Type B pancreatic cell (in vitro differentiated cells): ENCODE data around the gene IGSF3. TPM values are rescaled to one million over a fixed set of nuclear protein-coding genes. Genes with fewer than 3 reads are reported as not detected.
A peak's percentile ranks its signal among the peaks of the same experiment; 100 is the strongest.
"Not testable (repeated sequence)": the region's sequence is repeated elsewhere in the genome, so short reads cannot be mapped to it uniquely, and the experiment has no call there.

Source experiments
- DNase-seq: peaks from one replicate; pipeline ENCODE4 v3.0.0; 2021; ENCODE audit warnings: mixed read lengths; ENCODE audit not compliant: unreplicated experiment; ENCODE audit errors: extremely low spot score
- H3K27ac Mint-ChIP-seq: 2 replicates; pipeline ENCODE4 v1.8.0; 2021; ENCODE audit warnings: mild to moderate bottlenecking, mixed read lengths
- H3K27me3 Mint-ChIP-seq: 2 replicates; pipeline ENCODE4 v1.8.0; 2021; ENCODE audit warnings: mixed read lengths
- H3K36me3 Mint-ChIP-seq: 2 replicates; pipeline ENCODE4 v1.8.0; 2021; ENCODE audit warnings: mixed read lengths
- H3K4me1 Mint-ChIP-seq: one replicate; pipeline ENCODE4 v1.8.0; 2021; ENCODE audit warnings: mixed read lengths; ENCODE audit not compliant: unreplicated experiment
- H3K4me3 Mint-ChIP-seq: 2 replicates; pipeline ENCODE4 v1.8.0; 2021; ENCODE audit warnings: mild to moderate bottlenecking, mixed read lengths
- H3K9me3 Mint-ChIP-seq: 2 replicates; pipeline ENCODE4 v1.8.0; 2021; ENCODE audit warnings: mixed read lengths
- total RNA-seq: library from RNA; stranded (reverse); gene quantifications from 2 replicates; pipeline ENCODE4 v1.2.1, GENCODE V29; 2021; ENCODE audit warnings: low replicate concordance
- TF ChIP-seq, protein P1 (sequence below): fragments of 200-600 bp; sonication (generic); conservative IDR thresholded peaks from 2 replicates; pipeline ENCODE4 v1.5.0; 2021; ENCODE audit warnings: antibody characterized with exemption, mild to moderate bottlenecking

Gene IGSF3
- total RNA-seq, 1 donor from 2014 or later, result 42.9 TPM

DNA sequence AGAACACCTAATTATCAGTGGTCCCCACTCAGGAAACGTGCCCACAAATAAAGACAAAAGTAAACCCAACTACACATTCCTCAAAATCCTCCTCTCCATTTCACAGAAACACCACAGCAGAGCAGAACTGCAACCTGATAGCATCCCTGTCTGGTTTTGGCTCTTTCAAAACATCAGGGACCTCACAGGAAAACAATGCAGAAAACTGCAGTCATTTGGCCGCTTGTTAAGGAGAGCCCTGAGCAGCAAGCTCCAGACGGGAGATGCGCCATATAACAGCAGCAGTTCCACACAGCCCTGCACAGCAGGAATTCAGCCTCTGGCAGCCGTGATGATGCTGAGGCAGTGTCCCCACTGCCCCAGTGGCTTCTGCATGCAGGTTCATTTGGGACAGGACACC is 23.4 kb downstream of the IGSF3 start:
- peak overlapping the region; percentile 90 for H3K27ac Mint-ChIP-seq
- peak overlapping the region; percentile 46 for H3K4me3 Mint-ChIP-seq
- DNase-seq, H3K36me3 Mint-ChIP-seq, H3K27me3 Mint-ChIP-seq, H3K9me3 Mint-ChIP-seq: not testable (repeated sequence)
- peaks cover 56% of the 10 kb centered on the region for H3K4me1 Mint-ChIP-seq

DNA sequence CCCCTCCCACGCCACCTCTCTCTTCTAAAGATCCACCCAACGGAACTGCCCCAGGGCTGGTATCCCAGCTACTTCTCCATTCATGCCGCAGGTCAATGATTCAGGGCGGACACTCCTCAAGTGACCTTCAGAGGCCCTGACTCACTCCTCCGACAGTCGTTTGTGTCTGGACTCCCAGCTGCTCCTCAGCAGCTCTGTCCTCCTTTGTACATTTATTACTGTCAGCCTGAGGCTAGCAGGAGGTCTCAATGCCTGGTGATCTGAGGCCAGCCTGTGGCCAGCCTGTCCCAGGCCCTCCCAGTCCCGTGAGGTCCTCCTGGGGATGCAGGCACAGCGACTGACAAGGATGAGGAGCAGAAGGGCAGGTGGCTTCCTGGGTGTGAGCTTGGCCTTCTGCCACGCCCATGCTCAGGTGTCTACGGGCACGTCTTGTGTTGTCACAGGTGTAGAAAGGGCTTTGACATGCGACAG is 24.2 kb downstream of the IGSF3 start:
- H3K36me3 Mint-ChIP-seq, DNase-seq, H3K27me3 Mint-ChIP-seq, H3K9me3 Mint-ChIP-seq: not testable (repeated sequence)
- Mint-ChIP-seq H3K27ac (peak overlapping the region; percentile 90), H3K4me3 (peak overlapping the region; percentile 67), H3K4me1 (peaks cover 49% of the 10 kb centered on the region)

DNA sequence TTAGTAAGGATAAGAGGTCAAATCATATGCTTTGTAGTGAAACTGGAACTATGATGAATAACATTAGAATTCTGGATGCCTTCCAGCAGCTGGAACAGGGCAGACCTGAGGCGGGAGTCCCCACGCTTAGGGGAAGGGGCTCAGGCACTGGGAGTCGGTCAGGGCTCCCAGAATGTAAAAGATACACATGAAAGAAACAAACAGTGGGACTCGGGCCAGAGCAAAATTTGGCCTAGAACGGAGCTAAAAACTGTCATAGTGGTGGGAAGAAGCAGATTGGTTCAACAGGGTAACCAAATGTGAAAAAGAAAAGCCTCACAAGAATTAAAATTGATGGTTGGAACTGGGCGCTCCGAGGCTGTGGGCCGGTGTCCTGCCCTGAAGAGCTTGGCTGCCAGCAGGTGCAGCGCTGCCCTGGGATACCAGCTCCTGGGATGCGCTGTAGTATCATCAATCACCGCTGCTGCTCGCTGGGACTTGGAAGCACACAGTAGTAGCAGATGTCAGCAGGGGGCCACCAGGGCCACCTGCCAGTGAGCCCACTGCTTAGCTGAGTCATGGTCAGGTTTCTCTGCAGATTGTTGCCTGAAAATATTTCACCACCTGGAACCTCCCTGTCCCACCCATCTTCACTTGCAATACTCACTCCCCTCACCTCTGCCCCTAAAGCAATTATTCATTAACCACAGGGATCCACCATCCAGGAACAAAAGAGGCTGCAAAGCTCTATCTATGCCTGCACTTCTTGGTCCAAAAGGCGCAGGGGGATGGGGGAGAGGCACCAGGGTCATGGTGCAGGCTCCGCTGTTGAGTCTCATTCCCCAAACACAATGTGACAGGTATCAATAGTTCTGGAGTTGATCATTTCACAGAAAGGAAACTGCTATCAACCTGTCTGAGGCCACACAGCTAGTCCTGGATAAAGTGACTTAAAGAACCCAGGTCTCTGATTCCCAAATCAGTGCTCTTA is 24.9 kb downstream of the IGSF3 start:
- H3K9me3 Mint-ChIP-seq, H3K27me3 Mint-ChIP-seq, DNase-seq, H3K36me3 Mint-ChIP-seq: not testable (repeated sequence)
- H3K27ac Mint-ChIP-seq, result peak overlapping the region; percentile 90
- H3K4me3 Mint-ChIP-seq, result peak overlapping the region; percentile 67
- H3K4me1 Mint-ChIP-seq, result peaks cover 51% of the 10 kb centered on the region

DNA sequence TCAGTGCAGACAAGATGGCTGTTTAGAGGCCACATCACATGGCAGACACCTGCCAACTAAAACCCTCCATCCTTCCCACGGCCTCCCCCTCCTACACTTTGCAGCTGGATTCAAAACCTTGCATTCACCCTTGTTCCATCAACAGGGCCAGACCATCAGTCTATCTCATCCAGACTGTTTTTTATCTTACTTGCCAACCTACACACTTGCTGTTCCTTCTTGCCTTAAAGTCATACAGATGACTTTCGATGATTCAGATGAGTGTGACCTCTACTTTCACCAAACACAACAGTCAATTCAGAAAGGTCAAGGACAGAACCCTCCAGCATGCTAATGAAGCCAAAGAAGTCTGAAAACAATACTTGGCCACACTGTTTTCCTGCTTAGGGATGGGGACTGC is 29.9 kb downstream of the IGSF3 start:
- not testable (repeated sequence) for H3K27me3 Mint-ChIP-seq, DNase-seq, H3K27ac Mint-ChIP-seq, H3K4me3 Mint-ChIP-seq
- H3K9me3 Mint-ChIP-seq, result peaks cover 12% of the 10 kb centered on the region
- peaks cover 31% of the 10 kb centered on the region for H3K4me1 Mint-ChIP-seq
- peaks cover 16% of the 10 kb centered on the region for H3K36me3 Mint-ChIP-seq

DNA sequence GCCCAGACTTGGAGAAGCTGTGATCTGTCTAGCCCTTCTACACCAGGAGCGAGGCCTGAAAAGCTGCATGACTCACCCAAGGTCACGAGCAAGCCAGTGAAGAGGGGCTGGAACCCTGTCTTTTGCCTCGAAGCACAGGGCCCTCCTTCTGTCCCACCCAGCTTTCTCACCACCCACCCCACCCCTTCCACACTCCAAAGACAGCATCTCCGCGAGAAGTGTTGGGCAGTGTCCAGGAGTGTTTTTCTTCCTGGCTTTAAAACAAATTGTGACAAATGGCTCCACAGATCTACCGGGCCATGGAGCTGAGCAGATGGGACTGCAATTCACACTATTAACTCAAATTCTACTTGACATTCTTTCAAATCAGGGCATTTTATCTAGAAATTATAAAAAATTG is 30.9 kb downstream of the IGSF3 start:
- Mint-ChIP-seq H3K9me3 (peaks cover 12% of the 10 kb centered on the region), H3K4me1 (peaks cover 34% of the 10 kb centered on the region), H3K36me3 (peaks cover 16% of the 10 kb centered on the region)
- not testable (repeated sequence) for H3K4me3 Mint-ChIP-seq, DNase-seq, H3K27me3 Mint-ChIP-seq, H3K27ac Mint-ChIP-seq

DNA sequence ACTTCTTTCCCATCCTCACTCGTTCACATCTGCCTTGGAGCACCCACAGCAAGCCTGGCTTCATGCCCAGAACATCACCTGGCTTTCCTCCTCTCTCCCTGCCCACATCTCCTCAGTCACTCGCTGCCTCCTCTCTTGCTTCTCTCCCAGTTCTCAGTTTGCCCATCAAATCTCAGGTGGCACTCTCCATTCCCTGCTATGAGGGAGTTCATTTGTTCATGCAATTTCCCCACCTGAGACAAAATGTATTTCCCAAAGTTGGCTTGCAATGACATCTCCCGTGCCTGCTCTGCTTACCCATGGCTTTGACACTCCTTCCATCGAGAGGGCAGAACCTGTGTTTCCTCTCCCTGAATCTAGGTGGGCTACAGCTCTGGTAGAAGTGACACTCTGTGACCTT is 33.1 kb downstream of the IGSF3 start:
- Mint-ChIP-seq H3K4me1 (peaks cover 48% of the 10 kb centered on the region), H3K36me3 (peaks cover 19% of the 10 kb centered on the region), H3K9me3 (peaks cover 12% of the 10 kb centered on the region)
- not testable (repeated sequence) for H3K27ac Mint-ChIP-seq, H3K27me3 Mint-ChIP-seq, H3K4me3 Mint-ChIP-seq, DNase-seq

DNA sequence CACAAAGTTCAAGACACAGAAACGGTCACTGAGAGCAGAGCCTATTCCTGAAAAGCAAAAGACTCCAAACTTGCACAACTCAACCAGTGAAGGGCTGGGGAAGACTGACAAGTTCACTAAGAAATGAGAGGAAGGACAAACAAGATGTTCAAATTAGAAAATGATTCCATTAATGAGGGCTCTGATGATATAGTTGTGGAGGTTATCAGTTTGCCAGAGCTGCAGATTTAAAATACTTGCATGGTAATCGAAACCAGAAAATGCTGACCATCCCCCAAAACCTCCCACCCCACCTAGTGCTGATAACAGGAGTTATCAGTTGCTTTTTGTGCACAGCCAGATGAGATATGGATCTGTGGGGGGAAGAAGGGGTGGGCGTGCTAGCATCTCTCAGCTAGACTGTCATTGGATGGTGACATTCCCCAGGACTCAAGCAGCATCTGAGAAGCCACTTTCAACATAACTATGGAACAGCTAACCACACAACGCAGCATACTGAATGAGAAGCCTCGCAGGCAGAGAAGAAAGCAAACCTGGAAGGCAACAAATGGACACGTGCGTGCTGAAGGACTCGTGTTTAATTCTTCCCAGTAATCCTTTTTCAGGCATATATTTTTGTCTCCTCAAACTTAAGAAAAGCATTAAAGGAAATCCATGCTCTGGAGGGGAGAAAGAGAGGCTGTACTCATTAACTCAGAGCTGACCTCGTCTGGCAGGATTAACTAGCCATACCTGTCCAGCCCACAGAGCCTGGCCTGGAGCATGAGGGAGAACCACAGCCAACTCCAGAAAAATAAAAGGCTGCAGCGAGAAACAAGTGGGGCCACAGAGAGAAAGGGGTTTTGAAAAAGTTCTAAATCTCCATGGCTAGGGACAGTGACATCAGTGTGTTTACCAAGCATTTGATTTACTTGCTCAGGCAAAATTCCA is 35.3 kb downstream of the IGSF3 start:
- Mint-ChIP-seq H3K9me3 (peaks cover 12% of the 10 kb centered on the region), H3K4me1 (peaks cover 53% of the 10 kb centered on the region), H3K27ac (peak overlapping the region; percentile 83), H3K4me3 (peak overlapping the region; percentile 74), H3K36me3 (peaks cover 26% of the 10 kb centered on the region)
- not testable (repeated sequence) for DNase-seq, H3K27me3 Mint-ChIP-seq

DNA sequence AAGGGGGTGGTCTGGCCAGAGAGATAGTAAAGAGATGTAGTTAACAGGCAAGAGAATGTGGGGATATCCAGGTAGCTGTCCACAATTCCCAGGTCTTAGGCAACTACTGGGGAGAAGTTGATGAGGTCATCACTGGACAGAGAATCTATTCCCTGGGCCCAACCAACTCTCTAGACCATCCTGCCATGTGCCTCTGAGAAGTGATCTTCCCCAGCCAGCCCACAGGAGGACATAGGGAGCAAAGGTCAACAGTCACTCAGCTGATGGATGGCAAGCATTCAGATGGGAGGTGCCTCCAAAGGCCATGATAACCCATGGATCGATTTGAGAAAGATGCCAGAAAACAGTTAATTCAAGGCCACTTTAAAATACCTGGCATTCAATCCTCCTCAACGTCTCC is 36.0 kb downstream of the IGSF3 start:
- peaks cover 26% of the 10 kb centered on the region for H3K36me3 Mint-ChIP-seq
- H3K4me3 Mint-ChIP-seq, result peak overlapping the region; percentile 22
- peaks cover 12% of the 10 kb centered on the region for H3K9me3 Mint-ChIP-seq
- H3K27me3 Mint-ChIP-seq, H3K27ac Mint-ChIP-seq, DNase-seq: not testable (repeated sequence)
- H3K4me1 Mint-ChIP-seq, result peaks cover 60% of the 10 kb centered on the region

DNA sequence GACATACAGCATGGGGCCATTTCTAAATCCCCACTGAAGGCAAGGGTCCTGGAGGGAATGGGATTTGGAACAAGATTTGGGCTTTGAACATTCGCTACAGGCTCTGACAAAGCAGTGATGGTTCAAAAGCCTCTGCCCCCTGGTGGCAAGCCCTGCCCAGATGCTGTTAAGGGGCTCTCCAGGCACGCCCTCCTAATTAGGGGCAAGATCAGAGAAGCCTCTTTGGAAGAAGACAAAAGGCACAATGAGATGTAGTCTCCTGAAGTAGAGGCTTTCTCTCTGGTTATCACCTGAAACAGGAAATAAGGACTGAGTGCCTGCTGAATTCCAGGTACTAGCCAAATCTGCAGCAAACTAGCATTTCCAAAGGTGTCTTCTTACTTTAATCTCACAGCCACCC is 37.5 kb downstream of the IGSF3 start:
- H3K4me3 Mint-ChIP-seq, H3K27ac Mint-ChIP-seq, DNase-seq, H3K9me3 Mint-ChIP-seq, H3K27me3 Mint-ChIP-seq: not testable (repeated sequence)
- TF ChIP-seq, protein P1, sequence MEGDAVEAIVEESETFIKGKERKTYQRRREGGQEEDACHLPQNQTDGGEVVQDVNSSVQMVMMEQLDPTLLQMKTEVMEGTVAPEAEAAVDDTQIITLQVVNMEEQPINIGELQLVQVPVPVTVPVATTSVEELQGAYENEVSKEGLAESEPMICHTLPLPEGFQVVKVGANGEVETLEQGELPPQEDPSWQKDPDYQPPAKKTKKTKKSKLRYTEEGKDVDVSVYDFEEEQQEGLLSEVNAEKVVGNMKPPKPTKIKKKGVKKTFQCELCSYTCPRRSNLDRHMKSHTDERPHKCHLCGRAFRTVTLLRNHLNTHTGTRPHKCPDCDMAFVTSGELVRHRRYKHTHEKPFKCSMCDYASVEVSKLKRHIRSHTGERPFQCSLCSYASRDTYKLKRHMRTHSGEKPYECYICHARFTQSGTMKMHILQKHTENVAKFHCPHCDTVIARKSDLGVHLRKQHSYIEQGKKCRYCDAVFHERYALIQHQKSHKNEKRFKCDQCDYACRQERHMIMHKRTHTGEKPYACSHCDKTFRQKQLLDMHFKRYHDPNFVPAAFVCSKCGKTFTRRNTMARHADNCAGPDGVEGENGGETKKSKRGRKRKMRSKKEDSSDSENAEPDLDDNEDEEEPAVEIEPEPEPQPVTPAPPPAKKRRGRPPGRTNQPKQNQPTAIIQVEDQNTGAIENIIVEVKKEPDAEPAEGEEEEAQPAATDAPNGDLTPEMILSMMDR, result peak; percentile 53
- Mint-ChIP-seq H3K36me3 (peaks cover 16% of the 10 kb centered on the region), H3K4me1 (peaks cover 62% of the 10 kb centered on the region)

DNA sequence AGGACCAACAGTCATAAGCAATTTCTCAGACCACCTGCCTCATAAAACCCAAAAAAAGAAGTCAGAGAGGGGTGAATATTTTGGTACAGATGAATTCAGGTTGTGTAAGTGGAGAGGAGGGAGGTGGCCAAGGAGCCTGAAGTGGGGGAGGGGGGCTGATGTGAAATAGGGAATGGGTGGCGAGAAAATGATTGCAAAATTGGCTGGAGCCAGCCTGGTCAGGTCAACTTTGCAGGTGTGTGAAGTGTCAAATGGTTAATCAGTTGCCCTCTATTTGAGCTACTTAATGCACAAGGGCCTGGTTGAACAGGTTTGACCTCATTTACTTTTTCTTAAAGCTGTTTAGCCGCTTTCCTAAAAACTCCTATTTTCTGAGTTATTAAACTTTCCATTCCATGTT is 38.1 kb downstream of the IGSF3 start:
- H3K36me3 Mint-ChIP-seq, result peaks cover 10% of the 10 kb centered on the region
- not testable (repeated sequence) for H3K27me3 Mint-ChIP-seq, H3K9me3 Mint-ChIP-seq, DNase-seq
- H3K4me1 Mint-ChIP-seq, result peaks cover 65% of the 10 kb centered on the region
- H3K27ac Mint-ChIP-seq, result peak overlapping the region; percentile 21
- H3K4me3 Mint-ChIP-seq, result peak overlapping the region; percentile 5
